ENCODE results near the gene PIGM. TPM values are rescaled to one million over a fixed set of nuclear protein-coding genes. Genes with fewer than 3 reads are reported as not detected.
A peak's percentile ranks its signal among the peaks of the same experiment; 100 is the strongest.

PIGM gene
- total RNA-seq, 2 donors from 2014 or later: 3.3 to 3.4 TPM

- DNase-seq (no peak), ATAC-seq (no peak)
- intact Hi-C loops (cut with DNase I): loop anchor here in 1 of 2 donors (2.0 kb wide), 1 partner anchor 67 kb away; no protein-coding TSS in a partner anchor
Measured at GRCh38 chr1:160004001-160004400, 27.8 kb downstream of the PIGM start.

- ATAC-seq: no peak
- intact Hi-C loops (cut with DNase I): no loop called here
- no peak for DNase-seq
Measured at GRCh38 chr1:160001440-160001839, 30.4 kb downstream of the PIGM start.

GRCh38 chr1:159999204-159999603 lies 32.6 kb downstream of the PIGM start:
- intact Hi-C loops (cut with DNase I): no loop called here
- ATAC-seq (peak in 1 of 2 donors; percentile 67), DNase-seq (no peak)

GRCh38 chr1:159996653-159997052 lies 35.1 kb downstream of the PIGM start:
- intact Hi-C loops (cut with DNase I): no loop called here
- DNase-seq (no peak), ATAC-seq (peak; percentile 69 to 88)

- no peak for DNase-seq
- intact Hi-C loops (cut with DNase I): no loop called here
- ATAC-seq: no peak
Measured at GRCh38 chr1:159994896-159995295, 36.9 kb downstream of the PIGM start.

- DNase-seq (no peak), ATAC-seq (no peak)
- intact Hi-C loops (cut with DNase I): no loop called here
Measured at GRCh38 chr1:159993911-159994310, 37.9 kb downstream of the PIGM start.

- DNase-seq: peak; percentile 36
- ATAC-seq: peak; percentile 66 to 88
- intact Hi-C loops (cut with DNase I): no loop called here
Measured at GRCh38 chr1:159992161-159992560, 39.6 kb downstream of the PIGM start.

- intact Hi-C loops (cut with DNase I): no loop called here
- ATAC-seq: no peak
- DNase-seq: no peak
Measured at GRCh38 chr1:159991513-159991912, 40.3 kb downstream of the PIGM start.

GRCh38 chr1:159990005-159990404 lies 41.8 kb downstream of the PIGM start:
- intact Hi-C loops (cut with DNase I): no loop called here
- ATAC-seq (no peak), DNase-seq (no peak)

- ATAC-seq (no peak), DNase-seq (no peak)
- intact Hi-C loops (cut with DNase I): no loop called here
Measured at GRCh38 chr1:159989581-159989980, 42.2 kb downstream of the PIGM start.

- DNase-seq (no peak), ATAC-seq (no peak)
- intact Hi-C loops (cut with DNase I): no loop called here
Measured at GRCh38 chr1:159988006-159988405, 43.8 kb downstream of the PIGM start.

GRCh38 chr1:159987186-159987585 lies 44.6 kb downstream of the PIGM start:
- DNase-seq (peak; percentile 39), ATAC-seq (peak; percentile 76 to 86)
- intact Hi-C loops (cut with DNase I): no loop called here

GRCh38 chr1:159986531-159986930 lies 45.3 kb downstream of the PIGM start:
- DNase-seq (no peak), ATAC-seq (no peak)
- intact Hi-C loops (cut with DNase I): no loop called here

- DNase-seq (no peak), ATAC-seq (no peak)
- intact Hi-C loops (cut with DNase I): no loop called here
Measured at GRCh38 chr1:159986093-159986492, 45.7 kb downstream of the PIGM start.

GRCh38 chr1:159985473-159985872 lies 46.3 kb downstream of the PIGM start:
- DNase-seq: no peak
- no peak for ATAC-seq
- intact Hi-C loops (cut with DNase I): no loop called here

GRCh38 chr1:159983681-159984080 lies 48.1 kb downstream of the PIGM start:
- ATAC-seq (no peak), DNase-seq (no peak)
- intact Hi-C loops (cut with DNase I): no loop called here

GRCh38 chr1:159982280-159982679 lies 49.5 kb downstream of the PIGM start:
- intact Hi-C loops (cut with DNase I): no loop called here
- ATAC-seq: no peak
- no peak for DNase-seq

GRCh38 chr1:159981351-159982055 lies 50.3 kb downstream of the PIGM start:
- no peak for ATAC-seq
- no peak for DNase-seq
- intact Hi-C loops (cut with DNase I): no loop called here

- ATAC-seq: no peak
- intact Hi-C loops (cut with DNase I): no loop called here
- no peak for DNase-seq
Measured at GRCh38 chr1:159980786-159981185, 51.0 kb downstream of the PIGM start.

GRCh38 chr1:159980076-159980475 lies 51.7 kb downstream of the PIGM start:
- intact Hi-C loops (cut with DNase I): no loop called here
- DNase-seq (no peak), ATAC-seq (no peak)

- ATAC-seq (no peak), DNase-seq (no peak)
- intact Hi-C loops (cut with DNase I): no loop called here
Measured at GRCh38 chr1:159979257-159979656, 52.5 kb downstream of the PIGM start.

GRCh38 chr1:159978107-159978398 lies 53.7 kb downstream of the PIGM start:
- DNase-seq (no peak), ATAC-seq (no peak)
- intact Hi-C loops (cut with DNase I): no loop called here

All from left cardiac atrium (tissue), 4 donors.